Psoas muscle (tissue), 8 donors: ENCODE data around the gene PTPRM. TPM values are rescaled to one million over a fixed set of nuclear protein-coding genes. Genes with fewer than 3 reads are reported as not detected.

Experiments used
- ATAC-seq, 4 donors: fragments of 200-7000 bp; cut with Tn5 transposase; one replicate each; pipeline ENCODE4 v1.9.1; 2020; ENCODE audit warnings: moderate library complexity in 3 of 4, mild to moderate bottlenecking in 2 of 4
- DNase-seq, 2 donors: peaks; one replicate each; pipeline ENCODE4 v3.0.0-alpha.2; 2020
- H3K27ac ChIP-seq: fragments of 200-600 bp; one replicate; pipeline ENCODE4 v1.8.0; 2022
- H3K27me3 ChIP-seq, 3 donors: fragments of 200-600 bp in 1 of 3; one replicate each; pipeline versions ENCODE4 v1.6.1 to v1.8.0; 2013 to 2022; ENCODE audit warnings: low read length in 2 of 3, mild to moderate bottlenecking in 2 of 3, moderate library complexity in 1 of 3; ENCODE audit not compliant: insufficient read depth in 3 of 3
- H3K36me3 ChIP-seq, 2 donors: fragments of 200-600 bp in 1 of 2; one replicate each; pipeline versions ENCODE4 v1.6.1 to v1.8.0; 2013 to 2022; ENCODE audit warnings: low read depth in 1 of 2, mild to moderate bottlenecking in 1 of 2, moderate library complexity in 1 of 2; ENCODE audit not compliant: insufficient read depth in 1 of 2
- H3K4me1 ChIP-seq: fragments of 200-600 bp; one replicate; pipeline ENCODE4 v1.8.0; 2022
- H3K4me3 ChIP-seq: fragments of 200-600 bp; one replicate; pipeline ENCODE4 v1.8.0; 2022; ENCODE audit warnings: mild to moderate bottlenecking
- H3K9me3 ChIP-seq: fragments of 200-600 bp; one replicate; pipeline ENCODE4 v1.8.0; 2022
- CTCF ChIP-seq: fragments of 200-600 bp; IDR thresholded peaks from one replicate; pipeline ENCODE4 v1.8.0; 2022; ENCODE audit warnings: antibody characterized with exemption
- WGBS, 3 donors: extraction: QIAGEN DNeasy Blood & Tissue Kit; methylation state at CpG; one replicate each; pipeline versions ENCODE4 v1.1.6 to v1.1.7; 2013; 5-methylcytosine and 5-hydroxymethylcytosine counted together
- intact Hi-C, 2 donors: fragments of 100-400 bp; cut with DNase I; formaldehyde crosslinking; loops; one replicate each; pipeline versions ENCODE4 v1.11.0 to v1.14.2; 2022
- polyA plus RNA-seq, 3 donors: library from polyadenylated mRNA; stranded (reverse); fragments of 200-250 nt; gene quantifications; one replicate each; pipeline ENCODE4 v1.2.3, GENCODE V29; 2013
- total RNA-seq, 4 donors: library from RNA; stranded (reverse); fragmentation: NEBNext Ultra II Directional in 2 of 4; extraction: Animal tissue kit (Norgen Biotek cat#: 25700) in 2 of 4; gene quantifications; one replicate each; pipeline versions ENCODE4 v1.2.1 to v1.2.4, GENCODE V29; 2021 to 2023
- donor health status: healthy with polysubstance abuse.
- donor health status: DM: no; HTN: no; CAD: no; lungs with moderate emphysema.
- donor health status: Bipolar disorder and iron deficiency.
- donor health status: healthy.
- donor health status: DM: yes; HTN: yes; CAD: no.
- donor health status: DM: no; HTN: no; CAD: no.
- donor health status: DM: no; HTN: no; CAD: no.
- donor health status: DM: yes; HTN: yes; CAD: no.

The PTPRM gene
- total and polyA plus RNA-seq, 7 donors: 27.4 to 78.9 (median 39.0) TPM

- no peak overlapping the region for H3K4me3 ChIP-seq
- H3K4me1 ChIP-seq: no peaks in the 10 kb centered on the region
- no peak overlapping the region for H3K27ac ChIP-seq
- H3K36me3 ChIP-seq: peaks cover 4 to 6% of the 10 kb centered on the region in 2 donors
- WGBS, 3 donors: 91 to 98% (median 96%) methylated on average over 2 of the region's 2 CpGs
- intact Hi-C loops: no loop called here
- no peak for ATAC-seq
- DNase-seq: no peak
- TF ChIP-seq CTCF: no peak
- no peaks in the 10 kb centered on the region for H3K9me3 ChIP-seq
- H3K27me3 ChIP-seq: no peaks in the 10 kb centered on the region
These were observed 547.4 kb downstream of the PTPRM start for GRCh38 chr18:8114480-8114879.

GRCh38 chr18:8116341-8117005, 549.4 kb downstream of the PTPRM start:
- DNase-seq (peak in 1 of 2 donors; percentile 15), ATAC-seq (peak in 2 of 4 donors; percentile 53 to 66)
- WGBS, 3 donors: 89 to 93% (median 91%) methylated on average over 2 of the region's 2 CpGs
- Histone ChIP-seq H3K36me3 (peaks cover 4 to 6% of the 10 kb centered on the region in 2 donors), H3K27me3 (no peaks in the 10 kb centered on the region), H3K4me1 (no peaks in the 10 kb centered on the region), H3K4me3 (no peak overlapping the region), H3K27ac (no peak overlapping the region), H3K9me3 (no peaks in the 10 kb centered on the region)
- intact Hi-C loops: no loop called here
- TF ChIP-seq CTCF: no peak

GRCh38 chr18:8117006-8117371, 549.9 kb downstream of the PTPRM start:
- no peak for ATAC-seq
- Histone ChIP-seq H3K4me3 (no peak overlapping the region), H3K9me3 (no peaks in the 10 kb centered on the region), H3K27me3 (no peaks in the 10 kb centered on the region), H3K27ac (no peak overlapping the region), H3K36me3 (peaks cover 4 to 6% of the 10 kb centered on the region in 2 donors), H3K4me1 (no peaks in the 10 kb centered on the region)
- no peak for TF ChIP-seq CTCF
- no peak for DNase-seq
- intact Hi-C loops: no loop called here
- WGBS, 3 donors: 86 to 98% (median 92%) methylated on average over 2 of the region's 2 CpGs

GRCh38 chr18:8121101-8121500, 554.0 kb downstream of the PTPRM start:
- Histone ChIP-seq H3K27me3 (no peaks in the 10 kb centered on the region), H3K9me3 (no peaks in the 10 kb centered on the region), H3K27ac (no peak overlapping the region), H3K4me1 (no peaks in the 10 kb centered on the region), H3K36me3 (no peaks in the 10 kb centered on the region), H3K4me3 (no peak overlapping the region)
- DNase-seq (no peak), ATAC-seq (no peak)
- 87 to 92% (median 88%) methylated on average over 1 of the region's 1 CpG for WGBS, 3 donors
- intact Hi-C loops: no loop called here
- no peak for TF ChIP-seq CTCF

GRCh38 chr18:8121942-8122480, 554.9 kb downstream of the PTPRM start:
- DNase-seq (no peak), ATAC-seq (no peak)
- no peaks in the 10 kb centered on the region for H3K36me3 ChIP-seq
- no peak overlapping the region for H3K27ac ChIP-seq
- 86 to 90% (median 90%) methylated on average over 9 of the region's 9 CpGs for WGBS, 3 donors
- no peaks in the 10 kb centered on the region for H3K4me1 ChIP-seq
- no peak for TF ChIP-seq CTCF
- H3K9me3 ChIP-seq: no peaks in the 10 kb centered on the region
- intact Hi-C loops: no loop called here
- H3K4me3 ChIP-seq: no peak overlapping the region
- H3K27me3 ChIP-seq: no peaks in the 10 kb centered on the region
